T-helper 17 cell (primary cell): Measurements from ENCODE around the gene DUT. TPM values are rescaled to one million over a fixed set of nuclear protein-coding genes. Genes with fewer than 3 reads are reported as not detected.

ENCODE experiments used
- ATAC-seq: fragments of 150-1000 bp; cut with Tn5 transposase; 2 replicates; pipeline ENCODE4 v1.10.0; 2021; ENCODE audit warnings: mild to moderate bottlenecking, moderate library complexity
- DNase-seq, 3 donors: peaks; one replicate each; pipeline versions ENCODE4 v3.0.0 to v3.0.0-alpha.2; 2020 to 2021
- H3K9me3 ChIP-seq: one replicate; pipeline ENCODE4 v1.7.0; 2013; ENCODE audit warnings: low read length, mild to moderate bottlenecking; ENCODE audit not compliant: control insufficient read depth, poor library complexity, severe bottlenecking
- H3K27ac Mint-ChIP-seq: one replicate; pipeline ENCODE4 v1.8.0; 2022; ENCODE audit warnings: mild to moderate bottlenecking, moderate library complexity, mixed read lengths
- H3K27me3 Mint-ChIP-seq: one replicate; pipeline ENCODE4 v1.8.0; 2022; ENCODE audit warnings: mixed read lengths
- H3K36me3 Mint-ChIP-seq: one replicate; pipeline ENCODE4 v1.8.0; 2022; ENCODE audit warnings: low read depth, mixed read lengths
- H3K4me1 Mint-ChIP-seq: one replicate; pipeline ENCODE4 v1.8.0; 2022; ENCODE audit warnings: mild to moderate bottlenecking, mixed read lengths
- H3K4me3 Mint-ChIP-seq: one replicate; pipeline ENCODE4 v1.8.0; 2022; ENCODE audit warnings: mild to moderate bottlenecking, moderate library complexity, mixed read lengths
- total RNA-seq, 4 donors: library from RNA in 2 of 4; stranded (reverse) in 2 of 4; gene quantifications; one replicate each; pipeline ENCODE4 v1.2.3 and lab custom pipeline; 2022 to 2026

DUT gene
- total RNA-seq, 2 donors from 2014 or later = 64.1 to 70.1 TPM

DNA sequence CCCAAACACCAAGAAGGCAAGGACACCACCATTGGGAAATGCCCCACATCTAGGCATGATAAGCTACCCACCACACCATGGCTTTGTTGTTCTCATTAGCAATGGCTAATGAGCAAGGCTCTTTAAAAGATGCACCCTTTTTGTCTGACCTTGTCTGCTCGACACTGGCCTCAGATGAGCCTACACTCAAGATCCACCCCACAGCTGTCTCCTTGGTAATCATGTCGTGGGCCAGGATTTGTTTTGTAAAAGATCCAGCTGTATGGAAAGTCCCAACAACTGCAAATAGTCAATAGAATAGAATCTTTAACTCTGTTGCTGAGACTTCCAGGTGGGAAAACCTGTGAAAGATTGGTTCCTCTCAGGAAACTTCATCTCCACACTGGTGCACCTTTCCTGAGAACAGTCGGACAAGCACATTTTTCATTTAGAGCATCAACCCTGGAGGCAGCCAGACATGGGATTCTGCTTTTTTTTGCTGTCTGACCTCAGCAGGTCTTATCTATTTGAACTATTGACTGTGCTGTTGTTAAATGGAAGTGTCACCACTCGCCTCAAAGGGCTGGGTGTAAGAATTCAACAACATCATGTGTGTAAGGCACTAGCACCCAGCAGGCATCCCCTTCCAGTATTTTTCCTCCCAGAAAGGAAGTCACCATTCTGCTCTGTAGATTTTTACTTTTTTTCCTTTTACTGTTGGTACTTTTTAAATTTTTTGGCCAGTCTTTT is 35.5 kb downstream of the DUT start:
- Mint-ChIP-seq H3K27ac (no peak overlapping the region), H3K27me3 (peaks cover 32% of the 10 kb centered on the region), H3K36me3 (peaks cover 3% of the 10 kb centered on the region), H3K4me3 (no peak overlapping the region), H3K4me1 (peaks cover 2% of the 10 kb centered on the region)
- no peaks in the 10 kb centered on the region for H3K9me3 ChIP-seq
- ATAC-seq (no peak), DNase-seq (no peak)

DNA sequence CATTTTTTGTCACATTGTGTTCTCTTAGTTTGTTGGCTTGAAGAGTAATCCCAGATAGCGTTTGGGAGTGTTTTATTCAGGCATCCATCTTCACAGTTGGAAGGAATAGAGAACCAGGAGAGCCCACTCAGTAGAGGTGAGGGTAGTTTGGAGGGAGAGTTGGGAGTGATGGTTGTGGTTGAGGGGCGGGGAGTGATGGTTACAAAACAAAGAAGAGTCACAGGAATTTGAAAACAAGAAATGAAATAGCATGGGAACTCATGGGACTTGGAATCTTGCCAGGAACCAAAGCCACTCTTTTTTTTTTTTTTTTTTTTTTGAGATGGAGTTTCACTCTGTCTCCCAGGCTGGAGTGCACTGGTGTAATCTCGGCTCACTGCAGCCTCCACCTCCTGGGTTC is 36.3 kb downstream of the DUT start:
- Mint-ChIP-seq H3K27me3 (peaks cover 32% of the 10 kb centered on the region), H3K27ac (no peak overlapping the region), H3K4me1 (peaks cover 2% of the 10 kb centered on the region), H3K36me3 (peaks cover 3% of the 10 kb centered on the region), H3K4me3 (no peak overlapping the region)
- ATAC-seq = no peak
- no peak for DNase-seq
- H3K9me3 ChIP-seq = no peaks in the 10 kb centered on the region

- ATAC-seq (no peak), DNase-seq (no peak)
- no peaks in the 10 kb centered on the region for H3K9me3 ChIP-seq
- Mint-ChIP-seq H3K36me3 (peaks cover 3% of the 10 kb centered on the region), H3K4me1 (peaks cover 2% of the 10 kb centered on the region), H3K27me3 (peaks cover 49% of the 10 kb centered on the region), H3K27ac (no peak overlapping the region), H3K4me3 (no peak overlapping the region)
Observed at GRCh38 chr15:48370460-48370859, 39.2 kb downstream of the DUT start.

DNA sequence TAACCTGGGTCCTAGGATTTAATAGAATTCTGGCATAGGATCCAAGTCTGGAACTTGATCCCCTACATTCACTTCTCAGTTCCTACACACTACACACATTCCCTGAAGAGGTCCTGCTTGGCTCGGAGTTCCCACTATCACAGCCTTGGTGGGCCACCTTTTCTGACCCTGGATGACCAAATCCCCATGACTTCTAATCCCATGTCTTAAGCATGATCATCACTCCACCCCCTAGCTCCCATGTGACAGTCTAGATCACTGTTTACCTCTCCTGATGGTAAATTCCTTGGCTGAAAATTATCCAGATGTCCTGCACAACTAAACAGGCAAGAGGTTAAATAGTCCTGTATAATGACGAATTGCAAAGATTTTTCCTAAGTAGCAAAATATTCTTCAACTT is 40.3 kb downstream of the DUT start:
- Mint-ChIP-seq H3K4me3 (no peak overlapping the region), H3K27ac (no peak overlapping the region), H3K36me3 (peaks cover 3% of the 10 kb centered on the region), H3K4me1 (peaks cover 2% of the 10 kb centered on the region), H3K27me3 (peaks cover 50% of the 10 kb centered on the region)
- no peaks in the 10 kb centered on the region for H3K9me3 ChIP-seq
- ATAC-seq (no peak), DNase-seq (no peak)

DNA sequence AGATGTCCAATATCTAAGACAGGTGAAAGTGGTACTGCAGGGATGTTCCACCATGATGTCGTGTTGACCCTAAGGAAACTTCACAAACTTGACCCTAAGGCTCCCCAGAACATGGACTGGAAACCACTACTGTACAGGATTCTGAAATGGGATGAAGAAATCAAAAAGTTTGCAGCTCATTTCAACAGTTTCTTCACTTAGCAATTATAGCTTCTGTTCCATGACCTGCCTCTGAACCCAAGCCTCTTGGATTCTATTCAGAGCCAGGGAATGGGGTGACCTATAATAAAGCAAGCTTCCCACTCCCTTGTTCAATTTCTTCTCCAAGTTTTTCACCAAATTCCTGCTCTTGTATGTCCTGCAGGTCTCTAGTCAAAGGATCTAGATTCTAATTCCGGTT is 40.7 kb downstream of the DUT start:
- H3K4me1 Mint-ChIP-seq = peaks cover 2% of the 10 kb centered on the region
- DNase-seq (no peak), ATAC-seq (no peak)
- no peak overlapping the region for H3K4me3 Mint-ChIP-seq
- peaks cover 3% of the 10 kb centered on the region for H3K36me3 Mint-ChIP-seq
- peaks cover 45% of the 10 kb centered on the region for H3K27me3 Mint-ChIP-seq
- no peaks in the 10 kb centered on the region for H3K9me3 ChIP-seq
- H3K27ac Mint-ChIP-seq = no peak overlapping the region

DNA sequence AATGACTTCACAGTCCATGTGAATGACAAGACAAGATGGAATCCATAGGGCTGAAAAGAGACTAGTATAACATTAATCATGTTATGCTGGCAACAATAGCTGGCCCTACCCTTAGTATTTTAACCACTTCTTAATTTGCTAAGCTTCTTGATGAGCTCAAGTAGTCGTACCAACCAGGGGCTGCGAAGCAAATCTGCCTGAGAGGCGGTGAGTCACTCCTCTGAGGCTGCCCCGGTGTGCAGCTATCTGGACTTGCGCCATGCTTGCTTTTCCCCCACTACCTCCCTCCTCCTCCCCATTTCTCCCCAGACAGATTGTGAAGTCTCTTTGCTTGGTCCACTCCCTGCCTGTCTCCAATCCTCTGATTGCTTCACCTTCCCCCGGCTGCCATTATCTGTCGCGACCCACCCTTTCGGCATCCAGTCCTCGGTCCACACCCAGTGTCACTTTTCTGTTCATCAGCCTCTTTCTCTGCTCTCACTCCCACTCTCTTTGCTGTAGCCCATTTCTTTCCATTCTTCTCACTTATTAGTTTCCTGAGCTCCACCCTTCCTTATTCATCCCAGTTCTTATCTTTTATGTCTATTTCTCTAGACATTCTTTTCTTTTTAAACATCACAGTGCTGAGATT is 42.7 kb downstream of the DUT start:
- ATAC-seq = no peak
- H3K9me3 ChIP-seq = no peaks in the 10 kb centered on the region
- Mint-ChIP-seq H3K27me3 (peaks cover 38% of the 10 kb centered on the region), H3K4me3 (no peak overlapping the region), H3K27ac (no peak overlapping the region), H3K36me3 (no peaks in the 10 kb centered on the region), H3K4me1 (peaks cover 2% of the 10 kb centered on the region)
- no peak for DNase-seq

DNA sequence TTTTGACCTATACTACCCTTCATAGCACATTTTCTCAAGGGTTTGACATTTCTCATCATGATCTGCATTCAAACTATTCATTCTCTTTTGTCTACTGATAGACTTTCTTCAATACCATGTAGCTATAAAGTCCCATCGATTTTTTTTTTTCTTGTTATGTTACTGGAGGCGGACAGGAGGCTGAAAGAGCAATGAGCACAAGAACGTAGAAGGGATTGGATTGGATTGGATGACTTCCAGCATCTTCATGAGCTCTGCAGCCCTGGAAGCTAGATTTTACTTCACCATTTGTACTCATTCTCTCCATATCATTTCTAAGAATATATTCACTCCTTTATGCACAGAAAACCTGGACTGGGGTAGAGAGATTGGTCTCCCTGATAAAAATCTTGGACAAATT is 43.2 kb downstream of the DUT start:
- Mint-ChIP-seq H3K4me1 (peaks cover 1% of the 10 kb centered on the region), H3K27ac (no peak overlapping the region), H3K36me3 (no peaks in the 10 kb centered on the region), H3K4me3 (no peak overlapping the region), H3K27me3 (peaks cover 34% of the 10 kb centered on the region)
- DNase-seq (no peak), ATAC-seq (no peak)
- no peaks in the 10 kb centered on the region for H3K9me3 ChIP-seq

- no peak overlapping the region for H3K4me3 Mint-ChIP-seq
- DNase-seq (no peak), ATAC-seq (no peak)
- no peaks in the 10 kb centered on the region for H3K4me1 Mint-ChIP-seq
- H3K36me3 Mint-ChIP-seq = no peaks in the 10 kb centered on the region
- H3K27me3 Mint-ChIP-seq = peaks cover 29% of the 10 kb centered on the region
- H3K9me3 ChIP-seq = no peaks in the 10 kb centered on the region
- no peak overlapping the region for H3K27ac Mint-ChIP-seq
Observed at GRCh38 chr15:48375767-48376166, 44.5 kb downstream of the DUT start.

- Mint-ChIP-seq H3K36me3 (no peaks in the 10 kb centered on the region), H3K27me3 (peaks cover 36% of the 10 kb centered on the region), H3K4me1 (no peaks in the 10 kb centered on the region), H3K27ac (no peak overlapping the region), H3K4me3 (no peak overlapping the region)
- no peaks in the 10 kb centered on the region for H3K9me3 ChIP-seq
- DNase-seq = no peak
- no peak for ATAC-seq
Observed at GRCh38 chr15:48380198-48380597, 49.0 kb downstream of the DUT start.

GRCh38 chr15:48381861-48382260 is 50.6 kb downstream of the DUT start:
- no peaks in the 10 kb centered on the region for H3K4me1 Mint-ChIP-seq
- DNase-seq = no peak

GRCh38 chr15:48383031-48383430 is 51.8 kb downstream of the DUT start:
- no peak for DNase-seq
- Mint-ChIP-seq H3K36me3 (no peaks in the 10 kb centered on the region), H3K4me1 (no peaks in the 10 kb centered on the region), H3K27ac (no peak overlapping the region), H3K27me3 (peaks cover 22% of the 10 kb centered on the region), H3K4me3 (no peak overlapping the region)
- no peak for ATAC-seq
- no peaks in the 10 kb centered on the region for H3K9me3 ChIP-seq

More at GRCh38 chr15:48381861-48382260, 50.6 kb downstream of the DUT start:
- Mint-ChIP-seq H3K4me3 (no peak overlapping the region), H3K27ac (no peak overlapping the region), H3K27me3 (peaks cover 25% of the 10 kb centered on the region), H3K36me3 (no peaks in the 10 kb centered on the region)
- no peak for ATAC-seq
- H3K9me3 ChIP-seq = no peaks in the 10 kb centered on the region

DNA sequence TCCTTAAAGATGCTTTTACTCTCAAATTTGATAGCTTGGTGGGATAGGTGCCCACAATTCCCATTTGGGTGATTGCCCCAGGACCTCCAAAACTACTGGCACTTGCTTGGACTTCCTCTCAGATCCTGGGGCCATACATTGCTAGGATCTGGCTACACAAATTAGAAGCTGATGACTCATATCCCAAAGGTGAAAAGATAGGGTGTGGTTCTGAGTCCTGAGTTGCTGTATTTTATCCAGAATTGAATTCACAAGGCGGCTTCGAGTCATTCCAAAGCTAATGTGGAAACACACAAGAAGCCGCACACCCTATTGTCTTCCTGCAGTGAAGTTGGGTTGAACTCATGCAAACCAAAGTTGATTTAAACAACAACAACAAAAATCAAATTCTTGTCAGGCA is 53.4 kb downstream of the DUT start:
- ATAC-seq = no peak
- no peaks in the 10 kb centered on the region for H3K4me1 Mint-ChIP-seq
- no peak for DNase-seq
- no peaks in the 10 kb centered on the region for H3K36me3 Mint-ChIP-seq
- H3K9me3 ChIP-seq = no peaks in the 10 kb centered on the region
- no peak overlapping the region for H3K4me3 Mint-ChIP-seq
- H3K27ac Mint-ChIP-seq = no peak overlapping the region
- H3K27me3 Mint-ChIP-seq = peaks cover 21% of the 10 kb centered on the region

DNA sequence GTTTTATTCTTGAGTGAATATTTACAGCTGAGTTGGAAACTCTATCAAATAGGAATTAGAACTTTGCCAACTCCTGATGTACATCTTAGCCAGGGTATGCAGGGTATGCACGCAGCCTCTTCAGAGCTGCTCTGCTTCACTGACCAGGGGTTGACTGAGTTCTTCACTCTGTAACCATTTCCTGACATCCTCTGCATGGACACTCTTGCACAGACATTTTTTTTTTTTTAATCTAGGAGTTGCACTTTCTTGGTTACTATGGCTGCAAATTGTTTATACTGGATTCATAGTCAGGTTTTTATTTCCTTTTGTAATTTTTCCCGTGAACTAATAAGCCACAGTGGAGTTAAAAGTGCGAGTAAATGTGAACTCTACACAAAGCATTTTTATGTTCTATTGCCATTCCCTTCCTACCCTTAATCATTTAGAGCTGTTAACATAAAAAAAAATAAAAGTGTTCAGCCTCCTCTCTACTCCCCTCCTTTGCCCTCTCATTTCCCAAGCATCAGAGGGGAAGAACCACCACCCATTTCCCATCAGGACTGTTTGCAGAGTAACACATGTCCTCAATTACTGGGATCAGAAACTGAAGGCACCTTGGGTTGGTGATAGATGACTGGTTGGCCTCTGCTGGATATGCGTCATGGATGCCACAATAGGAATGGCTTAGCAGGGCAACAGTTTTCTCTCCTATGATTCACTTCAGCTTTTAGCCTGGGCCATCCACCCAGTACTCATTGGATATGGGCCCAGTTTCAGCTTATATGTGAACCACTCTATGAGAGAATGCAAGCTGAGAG is 54.0 kb downstream of the DUT start:
- DNase-seq (no peak), ATAC-seq (no peak)
- no peaks in the 10 kb centered on the region for H3K4me1 Mint-ChIP-seq
- H3K27ac Mint-ChIP-seq = no peak overlapping the region
- H3K27me3 Mint-ChIP-seq = peaks cover 21% of the 10 kb centered on the region
- H3K9me3 ChIP-seq = no peaks in the 10 kb centered on the region
- no peaks in the 10 kb centered on the region for H3K36me3 Mint-ChIP-seq
- H3K4me3 Mint-ChIP-seq = no peak overlapping the region
